H1 (cell line): Measurements from ENCODE around the gene RABL6.

Experiments used
- CEBPB ChIP-seq: IDR thresholded peaks from 2 replicates; pipeline ENCODE4 v1.6.1; 2012; ENCODE audit warnings: low read depth, low read length
- EZH2 ChIP-seq: fragments of 200-600 bp; sonication (generic); IDR thresholded peaks from 2 replicates; pipeline ENCODE4 v1.7.1; 2012; ENCODE audit warnings: low read depth, mild to moderate bottlenecking, moderate library complexity, low read length, inconsistent platforms; ENCODE audit not compliant: severe bottlenecking
- JUND ChIP-seq: IDR thresholded peaks from 2 replicates; pipeline ENCODE4 v1.6.1; 2011; ENCODE audit warnings: mild to moderate bottlenecking, improper control_type of control experiment, low read length
- MAX ChIP-seq: IDR thresholded peaks from 2 replicates; pipeline ENCODE4 v1.6.1; 2012; ENCODE audit warnings: inconsistent platforms
- POLR2AphosphoS5 ChIP-seq: IDR thresholded peaks from 2 replicates; pipeline ENCODE4 v1.6.1; 2011; ENCODE audit warnings: low read depth, low read length
- TF ChIP-seq, protein P1 (sequence below), 3 experiments: IDR thresholded peaks; 1 replicate in 2 of 3; 2 replicates in 1 of 3; pipeline versions ENCODE4 v1.5.1 to v1.6.1; 2011; ENCODE audit warnings: low read length in 3 of 3, mild to moderate bottlenecking in 3 of 3, inconsistent platforms in 2 of 3, low read depth in 1 of 3, moderate library complexity in 1 of 3; ENCODE audit not compliant: insufficient read depth in 1 of 3; ENCODE audit errors: control extremely low read depth in 1 of 3

DNA sequence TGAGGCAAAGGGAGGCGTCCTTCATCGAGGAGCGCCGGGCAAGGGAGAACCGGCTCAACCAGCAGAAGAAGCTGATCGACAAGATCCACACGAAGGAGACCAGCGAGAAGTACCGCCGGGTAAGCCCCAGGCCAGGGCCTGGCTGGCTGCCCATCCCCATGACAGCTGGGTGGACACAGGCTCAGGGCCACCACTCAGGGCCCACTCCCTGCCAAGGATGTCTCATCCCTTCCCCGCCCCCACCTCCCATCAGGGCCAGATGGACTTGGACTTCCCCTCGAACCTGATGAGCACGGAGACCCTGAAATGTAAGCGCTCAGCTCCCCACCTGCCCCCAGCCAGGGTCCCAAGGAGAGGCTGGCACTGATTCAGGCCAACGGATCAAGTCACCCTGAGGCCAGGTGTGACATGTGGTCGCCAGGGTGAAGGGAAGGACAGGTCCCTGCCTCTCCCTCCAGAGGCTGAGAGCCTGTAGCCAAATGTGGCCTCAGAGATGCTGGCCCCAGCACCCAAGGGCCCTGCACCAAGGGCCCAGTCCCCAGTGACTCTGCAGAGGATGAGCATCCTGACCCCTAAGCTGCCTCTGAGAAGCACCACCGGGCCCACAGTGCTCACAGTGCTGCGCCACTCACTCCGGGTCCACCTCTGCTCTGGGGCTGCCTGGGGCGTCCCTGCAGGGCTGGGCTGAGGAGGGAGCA is 3.1 kb upstream of the RABL6 start:
- TF ChIP-seq CEBPB, result no peak
- TF ChIP-seq, protein P1, sequence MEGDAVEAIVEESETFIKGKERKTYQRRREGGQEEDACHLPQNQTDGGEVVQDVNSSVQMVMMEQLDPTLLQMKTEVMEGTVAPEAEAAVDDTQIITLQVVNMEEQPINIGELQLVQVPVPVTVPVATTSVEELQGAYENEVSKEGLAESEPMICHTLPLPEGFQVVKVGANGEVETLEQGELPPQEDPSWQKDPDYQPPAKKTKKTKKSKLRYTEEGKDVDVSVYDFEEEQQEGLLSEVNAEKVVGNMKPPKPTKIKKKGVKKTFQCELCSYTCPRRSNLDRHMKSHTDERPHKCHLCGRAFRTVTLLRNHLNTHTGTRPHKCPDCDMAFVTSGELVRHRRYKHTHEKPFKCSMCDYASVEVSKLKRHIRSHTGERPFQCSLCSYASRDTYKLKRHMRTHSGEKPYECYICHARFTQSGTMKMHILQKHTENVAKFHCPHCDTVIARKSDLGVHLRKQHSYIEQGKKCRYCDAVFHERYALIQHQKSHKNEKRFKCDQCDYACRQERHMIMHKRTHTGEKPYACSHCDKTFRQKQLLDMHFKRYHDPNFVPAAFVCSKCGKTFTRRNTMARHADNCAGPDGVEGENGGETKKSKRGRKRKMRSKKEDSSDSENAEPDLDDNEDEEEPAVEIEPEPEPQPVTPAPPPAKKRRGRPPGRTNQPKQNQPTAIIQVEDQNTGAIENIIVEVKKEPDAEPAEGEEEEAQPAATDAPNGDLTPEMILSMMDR (IDR thresholded peaks at IDR 0.05; ENCODE audit: control extremely low read depth in 1 of 3, insufficient read depth in 1 of 3, low read depth in 1 of 3, low read length in 3 of 3), result no peak
- TF ChIP-seq EZH2, result no peak
- no peak for TF ChIP-seq MAX
- TF ChIP-seq POLR2AphosphoS5, result no peak
- no peak for TF ChIP-seq JUND
